GM12865 (cell line): ENCODE measurements around the gene PODNL1.

Experiments
- DNase-seq: peaks from one replicate; pipeline ENCODE4 v3.0.0; 2010; ENCODE audit warnings: low read depth
- H3K4me3 ChIP-seq: 2 replicates; pipeline ENCODE4 v1.5.1; 2011; ENCODE audit warnings: mild to moderate bottlenecking, low read depth, low read length, control low read depth
- TF ChIP-seq, protein P1 (sequence below): IDR thresholded peaks from 2 replicates; pipeline ENCODE4 v1.5.1; 2011; ENCODE audit warnings: low read length, control low read depth, low read depth, inconsistent platforms; ENCODE audit not compliant: insufficient read depth; ENCODE audit errors: missing control alignments

Gene PODNL1

DNA sequence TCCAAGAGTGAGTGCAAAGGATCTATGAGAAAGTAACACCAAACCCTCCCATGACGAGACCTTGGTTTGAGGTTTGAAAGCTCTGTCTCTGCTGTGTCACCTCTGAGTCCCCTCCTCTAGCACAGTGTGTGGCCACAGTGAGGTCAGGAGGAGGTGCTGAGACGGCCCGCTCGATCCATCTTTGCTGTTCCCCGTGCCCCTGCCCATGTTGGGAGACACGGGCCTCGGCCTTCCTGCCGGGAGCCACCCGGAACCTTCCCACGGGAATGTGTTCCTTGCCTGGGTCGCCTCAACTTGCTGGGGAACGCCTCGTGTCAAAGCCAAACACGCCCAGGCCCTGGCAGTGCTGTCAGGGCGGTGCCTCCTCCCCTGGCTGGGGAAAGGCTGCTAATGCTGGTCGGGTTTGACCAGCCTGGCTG lies 51.2 kb downstream of the PODNL1 start:
- TF ChIP-seq, protein P1, sequence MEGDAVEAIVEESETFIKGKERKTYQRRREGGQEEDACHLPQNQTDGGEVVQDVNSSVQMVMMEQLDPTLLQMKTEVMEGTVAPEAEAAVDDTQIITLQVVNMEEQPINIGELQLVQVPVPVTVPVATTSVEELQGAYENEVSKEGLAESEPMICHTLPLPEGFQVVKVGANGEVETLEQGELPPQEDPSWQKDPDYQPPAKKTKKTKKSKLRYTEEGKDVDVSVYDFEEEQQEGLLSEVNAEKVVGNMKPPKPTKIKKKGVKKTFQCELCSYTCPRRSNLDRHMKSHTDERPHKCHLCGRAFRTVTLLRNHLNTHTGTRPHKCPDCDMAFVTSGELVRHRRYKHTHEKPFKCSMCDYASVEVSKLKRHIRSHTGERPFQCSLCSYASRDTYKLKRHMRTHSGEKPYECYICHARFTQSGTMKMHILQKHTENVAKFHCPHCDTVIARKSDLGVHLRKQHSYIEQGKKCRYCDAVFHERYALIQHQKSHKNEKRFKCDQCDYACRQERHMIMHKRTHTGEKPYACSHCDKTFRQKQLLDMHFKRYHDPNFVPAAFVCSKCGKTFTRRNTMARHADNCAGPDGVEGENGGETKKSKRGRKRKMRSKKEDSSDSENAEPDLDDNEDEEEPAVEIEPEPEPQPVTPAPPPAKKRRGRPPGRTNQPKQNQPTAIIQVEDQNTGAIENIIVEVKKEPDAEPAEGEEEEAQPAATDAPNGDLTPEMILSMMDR: no peak
- no peak overlapping the region for H3K4me3 ChIP-seq
- DNase-seq: no peak

DNA sequence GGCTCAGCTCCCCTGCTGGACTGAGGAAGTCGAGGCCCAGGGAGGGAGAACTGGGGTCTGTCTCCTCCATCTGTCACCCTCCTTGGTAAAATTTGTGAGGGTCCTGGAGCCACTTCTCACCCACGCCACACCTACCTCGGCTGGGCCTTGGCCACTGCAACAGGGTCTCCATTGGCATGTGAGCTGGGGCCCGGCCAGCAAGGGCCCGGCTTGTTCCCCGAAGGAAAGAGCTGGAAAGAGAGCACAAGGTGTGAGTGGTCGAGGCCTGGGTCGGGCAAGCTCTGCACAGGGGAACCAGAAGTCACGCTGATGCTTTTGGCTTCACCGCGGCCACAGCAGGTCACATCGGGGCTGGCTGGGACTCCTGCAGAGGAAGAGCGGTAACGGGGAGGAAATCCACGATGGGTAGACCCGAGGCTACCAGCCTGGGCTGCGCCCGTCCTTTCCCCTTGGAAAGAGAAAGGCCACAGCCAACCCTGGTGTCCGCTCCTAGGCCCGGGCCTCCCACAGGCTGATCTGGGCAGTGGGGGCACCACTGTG lies 52.3 kb downstream of the PODNL1 start:
- H3K4me3 ChIP-seq: no peak overlapping the region
- TF ChIP-seq, protein P1: no peak
- no peak for DNase-seq

DNA sequence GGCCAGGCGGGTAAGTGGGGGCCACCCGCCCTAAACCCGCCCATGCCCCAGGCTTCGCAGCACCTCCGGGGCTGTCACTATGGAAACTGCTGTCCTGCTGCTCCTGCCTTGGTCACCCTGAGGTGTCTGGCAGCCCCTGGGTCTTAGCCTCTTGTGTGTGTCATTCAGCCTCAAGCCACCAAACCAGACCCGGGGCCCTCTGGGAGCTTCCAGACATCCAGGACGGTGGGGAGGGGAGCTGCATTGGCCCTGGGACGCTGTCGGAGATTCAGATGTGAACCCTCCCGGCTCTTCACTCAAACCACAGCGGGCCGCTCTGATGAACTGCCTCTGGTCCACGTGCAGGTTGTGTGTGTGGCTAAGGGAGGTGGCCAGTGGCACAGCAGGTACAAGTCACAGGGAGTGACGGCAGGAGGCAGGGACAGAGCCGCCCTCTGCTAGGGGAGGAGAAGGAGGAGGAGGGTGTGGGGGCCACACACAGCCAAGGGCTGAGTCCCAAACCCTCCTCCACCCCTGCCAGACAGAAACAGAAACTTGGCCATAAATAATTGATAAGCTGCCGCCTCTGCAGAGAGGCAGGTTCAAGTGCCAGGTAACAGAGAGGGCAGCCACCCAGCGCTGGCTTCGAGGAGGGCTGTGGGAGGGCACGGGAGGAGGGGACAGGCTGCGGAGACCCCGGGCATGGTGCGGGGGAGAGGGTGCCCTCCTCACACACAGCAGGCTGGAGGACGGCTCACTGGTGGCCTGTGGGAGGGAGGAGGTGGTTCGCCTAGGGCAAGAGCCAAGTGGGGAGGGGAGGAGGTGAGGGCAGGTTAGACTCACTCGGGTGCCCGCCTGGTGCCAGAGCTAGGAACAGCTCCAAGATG lies 53.3 kb downstream of the PODNL1 start:
- no peak overlapping the region for H3K4me3 ChIP-seq
- TF ChIP-seq, protein P1: no peak
- DNase-seq: no peak

DNA sequence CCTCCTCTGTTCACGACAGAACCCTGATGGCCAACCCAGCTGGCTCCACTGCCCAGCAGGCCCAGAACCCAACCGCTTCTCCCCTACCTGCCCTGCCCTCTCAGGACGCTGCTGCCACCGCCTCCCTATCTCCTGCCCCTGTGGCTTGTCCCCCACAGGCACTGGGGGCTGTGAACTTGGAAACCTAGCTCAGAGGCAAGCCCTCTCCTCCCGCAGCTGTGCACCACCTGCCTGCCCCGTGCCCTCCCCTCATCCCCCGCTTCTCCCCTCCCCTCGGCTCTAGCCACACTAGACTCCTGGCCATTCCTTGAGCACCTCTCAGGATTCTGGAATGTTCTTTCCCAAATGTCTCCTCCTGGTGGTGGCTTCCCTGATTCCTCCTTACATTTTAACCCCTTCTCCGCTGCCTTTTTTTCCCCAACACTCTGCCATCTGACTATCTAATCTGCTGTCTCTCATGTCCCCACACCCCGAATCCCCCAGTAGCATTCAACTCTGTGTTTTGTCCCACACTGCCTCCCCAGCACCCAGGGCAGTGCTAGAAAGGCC lies 54.6 kb downstream of the PODNL1 start:
- no peak overlapping the region for H3K4me3 ChIP-seq
- TF ChIP-seq, protein P1: no peak
- DNase-seq: no peak

DNA sequence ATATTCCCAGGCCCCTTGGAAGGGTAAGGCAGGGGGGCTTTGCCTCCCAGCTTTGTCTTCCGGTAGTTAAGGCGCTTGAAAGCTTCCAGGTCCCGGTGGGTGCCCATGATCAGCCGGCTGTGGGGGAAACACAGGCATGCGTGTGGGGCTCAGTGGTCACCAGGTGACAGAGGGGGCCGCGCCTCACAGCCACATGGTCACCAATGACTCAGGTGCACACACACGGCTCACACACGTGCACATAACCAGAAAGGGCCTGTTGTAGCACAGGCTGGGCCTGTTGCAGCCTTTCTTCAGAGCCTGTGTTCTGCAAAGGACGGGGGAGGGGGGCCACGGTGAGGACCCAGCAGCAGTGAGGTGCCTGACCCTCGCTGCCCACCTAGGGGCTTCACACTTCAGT lies 55.4 kb downstream of the PODNL1 start:
- H3K4me3 ChIP-seq: no peak overlapping the region
- TF ChIP-seq, protein P1: no peak
- no peak for DNase-seq

DNA sequence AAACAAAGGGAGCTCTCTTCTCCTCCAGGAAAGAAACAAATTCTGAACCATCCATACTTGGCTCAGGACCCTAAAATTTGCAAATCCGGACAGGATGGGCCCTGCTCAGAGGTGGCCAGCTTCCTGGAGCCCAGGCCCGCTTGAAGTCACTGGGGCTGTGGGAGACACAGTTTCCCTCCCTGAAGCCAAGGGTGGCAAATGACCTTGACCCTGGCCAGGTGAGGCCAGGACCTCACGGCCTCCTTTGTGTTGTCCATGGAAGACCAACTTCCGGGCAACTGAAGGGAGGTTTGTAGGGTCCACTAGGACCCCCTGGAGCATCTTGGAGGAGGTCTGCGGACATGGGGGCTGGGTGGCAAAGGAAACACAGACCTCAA lies 55.8 kb downstream of the PODNL1 start:
- H3K4me3 ChIP-seq: no peak overlapping the region
- TF ChIP-seq, protein P1: no peak
- no peak for DNase-seq
